HUDEP-2 (cell line): Measurements from ENCODE around the gene KANK4.
"Not testable (repeated sequence)": the region's sequence is repeated elsewhere in the genome, so short reads cannot be mapped to it uniquely, and the experiment has no call there.

ENCODE experiments used
- DNase-seq, 76 experiments: peaks; one replicate each; lab custom pipeline; 2025; ENCODE audit not compliant: unreplicated experiment in 76 of 76; lab: John Stamatoyannopoulos, UW

The KANK4 gene

DNA sequence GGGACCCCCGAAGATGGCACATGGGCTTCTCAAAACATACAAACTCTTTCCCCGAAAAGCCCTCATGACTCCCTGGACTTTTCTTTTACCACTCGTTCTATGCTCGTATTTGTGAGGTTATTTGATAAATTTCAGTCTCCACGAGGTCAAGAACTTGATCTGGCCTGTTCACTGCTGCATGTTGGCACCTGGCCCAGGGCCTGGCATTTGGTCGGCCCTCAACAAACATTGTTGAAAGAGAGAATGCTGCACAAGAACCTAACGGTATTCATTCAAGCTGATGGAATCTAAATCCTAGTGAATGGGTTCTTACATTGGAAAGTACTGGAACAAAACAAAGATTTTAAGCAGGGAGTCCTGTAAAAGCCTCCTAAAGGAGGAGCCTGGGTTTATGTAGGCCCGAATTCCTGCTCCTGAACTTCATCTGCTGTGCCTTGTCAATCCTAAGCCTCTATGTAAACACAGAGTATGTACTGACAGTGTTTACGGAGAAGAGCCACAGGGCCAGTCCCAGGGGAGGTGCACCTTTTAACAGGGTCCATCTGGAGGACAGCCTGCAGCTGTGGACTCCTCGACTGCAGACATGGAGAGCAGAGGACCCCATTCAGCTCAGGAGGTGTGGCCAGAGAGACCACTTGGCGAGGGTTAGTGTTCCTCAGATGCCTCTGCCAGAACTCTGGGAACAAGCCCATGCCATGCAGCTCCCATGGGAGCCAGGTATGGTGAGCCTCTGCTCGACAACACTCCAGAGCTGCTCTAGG, 77.7 kb downstream of the KANK4 start:
- no peak for DNase-seq

GRCh38 chr1:62240651-62241370, 78.4 kb downstream of the KANK4 start:
- DNase-seq: no peak

- DNase-seq: not testable (repeated sequence)
These were observed 79.4 kb downstream of the KANK4 start for GRCh38 chr1:62239652-62240403.

DNA sequence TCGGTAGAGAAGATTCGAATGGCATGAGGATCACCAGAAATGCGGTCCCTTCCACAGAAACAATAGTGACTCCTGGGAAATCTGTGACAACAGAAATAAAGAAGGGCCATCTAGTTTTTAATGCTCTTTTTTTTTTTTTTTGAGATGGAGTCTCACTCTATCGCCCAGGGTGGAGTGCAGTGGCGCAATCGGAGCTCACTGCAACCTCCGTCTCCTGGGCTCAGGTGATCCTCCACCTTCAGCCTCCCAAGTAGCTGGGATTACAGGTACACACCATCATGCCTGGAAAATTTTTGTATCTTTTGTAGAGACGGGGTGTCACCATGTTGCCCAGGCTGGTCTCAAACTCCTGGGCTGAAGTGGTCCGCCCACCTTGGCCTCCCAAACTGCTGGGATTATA, 80.7 kb downstream of the KANK4 start:
- DNase-seq: no peak

GRCh38 chr1:62237950-62238374, 81.3 kb downstream of the KANK4 start:
- DNase-seq: no peak

GRCh38 chr1:62237361-62237760, 81.9 kb downstream of the KANK4 start:
- DNase-seq: no peak

GRCh38 chr1:62235576-62235975, 83.7 kb downstream of the KANK4 start:
- no peak for DNase-seq

GRCh38 chr1:62234688-62235087, 84.5 kb downstream of the KANK4 start:
- DNase-seq: no peak

DNA sequence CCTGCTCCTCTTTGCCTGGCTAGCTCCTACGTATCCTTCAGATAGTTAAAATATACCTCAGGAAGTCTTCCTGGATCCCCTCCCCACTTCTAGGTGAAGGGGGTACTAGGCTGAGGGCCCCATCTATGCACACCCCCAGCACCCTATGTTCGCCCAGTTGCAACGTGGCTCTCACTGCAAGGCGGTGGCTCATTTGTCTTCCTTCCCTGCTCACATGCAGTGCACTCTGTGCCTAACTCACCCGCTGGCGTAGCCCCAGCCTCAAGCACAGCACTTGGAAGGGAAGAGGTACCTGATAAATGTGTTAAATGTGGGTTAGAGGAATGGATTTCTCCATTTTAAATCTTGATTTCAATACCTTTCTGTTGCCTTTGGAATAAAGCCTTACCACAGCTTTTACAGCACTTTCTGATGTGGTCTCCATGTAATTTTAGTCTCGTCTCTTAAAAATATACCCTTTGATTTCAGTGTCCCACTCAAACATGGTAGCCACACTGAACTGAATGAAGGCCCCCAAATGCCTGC, 85.2 kb downstream of the KANK4 start:
- no peak for DNase-seq

DNA sequence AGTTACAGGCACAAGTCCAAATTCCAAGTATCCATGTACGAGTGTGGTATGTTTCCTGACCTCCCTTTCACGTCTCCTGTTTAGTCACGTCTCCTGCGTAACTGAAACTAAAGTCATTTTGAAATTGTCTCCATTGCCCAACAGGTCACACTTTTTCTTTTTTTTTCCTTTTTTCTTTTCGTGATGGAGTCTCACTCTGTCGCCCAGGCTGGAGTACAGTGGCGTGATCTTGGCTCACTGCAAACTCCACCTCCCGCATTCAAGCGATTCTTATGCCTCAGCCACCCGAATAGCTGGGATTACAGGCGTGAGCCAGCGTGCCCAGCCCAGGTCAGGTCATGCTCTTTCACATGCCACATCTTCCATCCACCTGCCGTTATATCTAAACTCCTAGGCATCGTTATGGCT, 86.4 kb downstream of the KANK4 start:
- no peak for DNase-seq

DNA sequence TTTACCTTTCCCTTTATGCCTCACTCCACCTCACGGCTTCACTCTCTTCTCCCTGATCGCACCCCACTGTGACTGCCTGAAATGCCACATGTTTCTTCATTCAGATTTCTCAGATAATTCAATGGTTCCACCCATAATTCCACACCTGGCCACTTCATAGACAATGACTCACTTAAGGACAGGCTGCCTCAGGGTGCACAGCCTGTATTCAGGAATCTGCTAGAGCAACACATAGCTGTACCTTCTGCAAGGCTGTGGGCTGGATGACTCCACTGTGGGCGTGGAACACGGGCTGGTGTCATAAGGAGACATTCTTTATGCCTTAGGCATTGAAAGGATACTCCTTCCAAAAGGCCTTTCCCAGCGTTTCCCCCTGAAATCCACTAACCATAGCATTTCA, 88.5 kb downstream of the KANK4 start:
- DNase-seq: no peak

DNA sequence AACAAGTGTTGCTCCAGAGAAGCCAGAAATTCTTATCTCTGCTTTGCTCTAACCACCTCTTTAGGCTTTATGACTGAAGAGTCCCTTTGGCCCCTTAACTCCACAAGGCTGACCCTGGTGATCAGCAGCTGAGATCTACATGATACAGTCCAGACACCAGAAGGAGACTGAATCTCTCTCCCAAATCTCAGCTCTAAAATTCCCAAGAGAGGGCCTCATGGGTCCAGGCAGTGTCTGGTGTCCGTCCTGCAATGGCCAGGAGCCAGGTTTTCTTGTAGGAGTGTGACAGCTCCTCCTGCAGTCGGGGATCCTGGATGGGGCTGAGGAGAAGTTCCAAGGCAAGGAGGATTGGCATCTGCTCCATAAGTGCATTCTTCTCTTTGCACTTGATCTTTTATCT, 89.3 kb downstream of the KANK4 start:
- no peak for DNase-seq

GRCh38 chr1:62229468-62229867, 89.8 kb downstream of the KANK4 start:
- DNase-seq: no peak

GRCh38 chr1:62228883-62229187, 90.4 kb downstream of the KANK4 start:
- DNase-seq: no peak

DNA sequence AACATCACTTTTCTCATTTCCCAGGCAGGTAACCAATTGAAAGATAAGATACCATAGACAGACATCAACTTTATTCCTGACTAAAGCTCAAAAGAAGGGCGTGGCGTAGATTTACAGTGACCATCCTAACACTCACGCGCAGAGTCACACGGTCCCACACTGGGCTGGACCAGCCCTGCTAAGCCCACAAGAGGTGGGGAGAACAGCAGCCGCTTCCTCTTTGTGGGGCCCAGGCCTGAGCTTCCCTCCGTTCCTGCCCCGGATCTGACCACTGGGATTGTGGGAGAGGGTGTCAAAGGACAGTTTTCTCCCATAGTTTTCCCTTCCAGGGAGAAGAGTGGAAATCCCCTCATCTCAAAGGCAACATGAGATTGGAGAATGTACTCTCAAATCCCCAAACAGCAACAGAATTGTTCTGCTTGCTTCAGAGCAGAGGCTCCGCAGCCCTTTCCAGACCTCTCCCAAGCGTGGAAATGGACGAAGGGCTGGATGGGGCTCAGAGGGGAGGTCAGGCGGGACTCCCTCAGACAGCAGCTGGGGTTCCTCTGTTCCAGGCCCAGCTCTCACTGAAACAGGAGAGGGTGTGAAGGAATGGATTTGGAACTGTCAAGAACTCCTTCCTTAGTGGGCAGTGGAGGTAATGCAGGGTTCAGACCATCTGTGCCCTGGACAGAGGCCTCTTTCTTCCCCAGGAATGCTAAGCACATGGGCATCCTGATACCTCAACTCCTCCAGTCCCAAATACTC, 90.9 kb downstream of the KANK4 start:
- DNase-seq: no peak

DNA sequence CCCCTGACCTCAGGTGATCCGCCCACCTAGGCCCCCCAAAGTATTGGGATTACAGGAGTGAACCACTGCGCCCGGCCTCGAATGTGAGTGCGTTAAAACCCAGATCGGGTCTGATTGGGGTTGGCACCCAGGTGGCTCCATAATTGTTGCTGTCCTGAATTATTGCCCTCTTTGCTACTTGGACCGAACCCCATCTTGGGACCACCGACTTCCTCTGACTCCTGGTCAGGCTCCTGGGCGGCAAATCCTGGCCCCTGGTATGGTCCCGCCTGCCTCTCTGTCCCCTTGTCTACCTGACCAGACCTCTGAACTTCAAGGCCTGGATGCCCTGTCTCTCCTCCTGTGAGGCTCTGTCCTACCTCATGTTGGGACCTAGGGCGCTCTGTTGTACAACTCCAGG, 91.7 kb downstream of the KANK4 start:
- no peak for DNase-seq

DNA sequence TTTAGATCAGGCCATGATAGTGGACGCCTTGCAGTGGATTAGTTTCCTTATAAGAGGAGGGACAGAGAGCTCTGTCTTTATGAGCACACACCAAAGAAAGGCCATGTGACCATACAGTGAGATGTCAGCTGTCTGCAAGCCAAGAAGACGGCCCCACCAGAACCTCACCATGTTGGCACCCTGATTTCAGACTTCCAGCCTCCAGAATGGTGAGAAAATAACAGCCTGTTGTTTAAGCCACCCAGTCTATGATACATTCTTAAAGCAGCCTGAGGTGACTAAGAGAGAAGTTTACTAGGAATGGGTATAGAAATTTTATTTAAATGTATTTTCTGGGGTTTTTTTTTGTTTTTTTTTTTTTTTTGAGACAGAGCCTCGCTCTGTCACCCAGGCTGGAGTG, 95.1 kb downstream of the KANK4 start:
- no peak for DNase-seq

GRCh38 chr1:62222321-62222720, 96.9 kb downstream of the KANK4 start:
- DNase-seq: no peak

- no peak for DNase-seq
These were observed 98.1 kb downstream of the KANK4 start for GRCh38 chr1:62221171-62221570.

GRCh38 chr1:62220456-62220855, 98.8 kb downstream of the KANK4 start:
- DNase-seq: not testable (repeated sequence)

DNA sequence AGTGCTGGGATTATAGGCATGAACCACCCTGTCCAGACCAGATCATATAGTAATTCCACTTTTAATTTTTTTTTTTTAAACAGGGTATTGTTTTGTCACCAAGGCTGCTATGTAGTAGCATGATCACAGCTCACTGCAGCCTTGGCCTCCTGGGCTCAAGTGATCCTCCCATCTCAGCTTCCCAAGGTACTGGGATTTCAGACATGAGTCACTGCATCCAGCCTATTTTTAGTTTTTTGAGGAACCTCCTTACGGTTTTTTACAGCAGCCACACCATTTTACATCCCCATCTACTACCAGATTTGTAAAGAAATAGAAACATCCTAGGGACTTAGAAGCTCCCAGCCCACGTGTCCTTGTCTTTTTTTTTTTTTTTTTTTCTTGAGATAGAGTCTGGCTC, 100.6 kb downstream of the KANK4 start:
- no peak for DNase-seq
